Hematopoietic multipotent progenitor cell treated with erythropoietin and hydrocortisone succinate and interleukin-3 and kit ligand, for 15 days (in vitro differentiated cells): Measurements from ENCODE around the gene ATP1A2.

Source experiments
- DNase-seq: peaks from one replicate; pipeline ENCODE4 v3.0.0-alpha.2; 2015; ENCODE audit warnings: low spot score

ATP1A2 gene

GRCh38 chr1:160115545-160116282, at the start of gene ATP1A2:
ATP1A2 (plus strand) TSS chr1:160115759; CDS start chr1:160115862, 103 bp downstream.
- DNase-seq: no peak

GRCh38 chr1:160066829-160067745, 48.5 kb upstream of the ATP1A2 start:
- no peak for DNase-seq

GRCh38 chr1:160068225-160068624, 47.3 kb upstream of the ATP1A2 start:
- no peak for DNase-seq

GRCh38 chr1:160069460-160070231, 45.9 kb upstream of the ATP1A2 start, which contains the start of gene KCNJ10:
KCNJ10 (minus strand) TSS chr1:160070160; CDS start chr1:160042532, 27,628 bp downstream.
- DNase-seq: no peak

GRCh38 chr1:160070243-160071163, 45.1 kb upstream of the ATP1A2 start:
- DNase-seq: no peak

- no peak for DNase-seq
These were observed 44.3 kb upstream of the ATP1A2 start for GRCh38 chr1:160071289-160071688.

- no peak for DNase-seq
These were observed 40.7 kb upstream of the ATP1A2 start for GRCh38 chr1:160074865-160075264.

GRCh38 chr1:160075836-160076235, 39.7 kb upstream of the ATP1A2 start:
- no peak for DNase-seq

- DNase-seq: no peak
These were observed 39.3 kb upstream of the ATP1A2 start for GRCh38 chr1:160076295-160076694.

- no peak for DNase-seq
These were observed 38.1 kb upstream of the ATP1A2 start for GRCh38 chr1:160077486-160077885.

GRCh38 chr1:160078512-160079195, 36.9 kb upstream of the ATP1A2 start:
- DNase-seq: peak; percentile 60

- no peak for DNase-seq
These were observed 36.1 kb upstream of the ATP1A2 start for GRCh38 chr1:160079448-160079847.

GRCh38 chr1:160080381-160081100, 35.0 kb upstream of the ATP1A2 start:
- no peak for DNase-seq

- DNase-seq: no peak
These were observed 34.2 kb upstream of the ATP1A2 start, which contains the start of gene KCNJ9 for GRCh38 chr1:160081261-160081936. KCNJ9 (plus strand) TSS chr1:160081538; CDS start chr1:160084031, 2,493 bp downstream.

GRCh38 chr1:160082487-160082886, 33.1 kb upstream of the ATP1A2 start:
- DNase-seq: no peak

- DNase-seq: no peak
These were observed 32.6 kb upstream of the ATP1A2 start for GRCh38 chr1:160082926-160083325.

- DNase-seq: peak; percentile 58
These were observed 31.4 kb upstream of the ATP1A2 start for GRCh38 chr1:160083968-160084770.

GRCh38 chr1:160084771-160085321, 30.7 kb upstream of the ATP1A2 start:
- DNase-seq: no peak
